ENCODE measurements around the gene RUNDC1.

- TF ChIP-seq CTCF (IDR thresholded peaks at IDR 0.05; ENCODE audit: borderline replicate concordance, extremely low read depth, low read length, poor library complexity, severe bottlenecking): no peak
- no peak for TF ChIP-seq EZH2 (IDR thresholded peaks at IDR 0.05; ENCODE audit: borderline replicate concordance, low read depth, low read length, severe bottlenecking)
Measured at GRCh38 chr17:43025290-43025657, 44.9 kb downstream of the RUNDC1 start.
